T follicular helper cell (primary cell): ENCODE data around the gene CROCC.
A peak's percentile ranks its signal among the peaks of the same experiment; 100 is the strongest.

ENCODE experiments used
- DNase-seq: peaks from one replicate; pipeline ENCODE4 v3.0.0-alpha.2; 2020; ENCODE audit warnings: low read depth

The CROCC gene

DNA sequence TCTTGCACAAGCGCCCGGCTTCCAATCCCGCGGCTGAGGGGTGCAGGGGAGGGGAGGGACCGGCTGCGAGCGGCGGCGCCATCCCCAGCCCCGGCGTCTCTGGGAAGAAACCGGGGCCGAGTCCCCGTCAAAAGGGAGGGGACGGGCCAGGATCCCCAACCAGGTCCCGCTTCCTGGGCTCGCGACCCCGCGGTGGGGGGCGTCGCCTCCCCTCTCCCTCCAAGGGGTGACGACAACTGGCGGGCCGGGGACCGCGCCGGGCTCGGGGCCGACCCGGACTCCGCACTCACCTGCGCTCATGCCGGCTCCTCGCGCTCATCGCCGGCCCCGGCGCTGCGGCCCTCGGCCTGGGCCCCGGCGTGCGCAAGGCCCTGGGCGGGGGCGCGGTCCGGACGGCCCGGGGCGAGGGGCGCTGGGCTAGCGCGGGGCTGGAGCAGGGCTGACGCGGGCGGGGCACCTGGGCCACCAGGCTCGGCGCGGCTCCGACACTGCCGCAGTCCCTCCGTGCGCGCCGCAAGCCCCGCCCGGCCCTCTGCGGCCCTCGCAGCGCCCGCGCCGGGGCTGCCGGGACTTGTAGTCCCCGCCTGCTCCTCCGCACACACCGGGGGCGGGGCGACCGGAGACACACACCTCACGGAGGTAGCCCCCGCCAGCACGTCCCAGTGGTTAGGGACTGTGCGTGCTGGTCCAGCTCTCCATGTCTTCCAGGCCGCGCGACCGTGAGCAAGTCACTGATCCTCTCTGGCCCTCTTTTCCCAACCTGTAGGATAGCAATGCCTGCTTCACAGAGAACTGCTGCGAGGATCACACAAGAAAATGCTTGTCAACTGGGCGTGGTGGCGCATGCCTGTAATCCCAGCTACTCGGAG, 89.9 kb downstream of the CROCC start, which contains the start of gene ATP13A2:
Gene ATP13A2, minus strand, starts transcription at position 490 of the 869 bp plus-strand sequence. Its CDS starts 190 bp downstream, at position 300.
- peak; percentile 75 for DNase-seq

DNA sequence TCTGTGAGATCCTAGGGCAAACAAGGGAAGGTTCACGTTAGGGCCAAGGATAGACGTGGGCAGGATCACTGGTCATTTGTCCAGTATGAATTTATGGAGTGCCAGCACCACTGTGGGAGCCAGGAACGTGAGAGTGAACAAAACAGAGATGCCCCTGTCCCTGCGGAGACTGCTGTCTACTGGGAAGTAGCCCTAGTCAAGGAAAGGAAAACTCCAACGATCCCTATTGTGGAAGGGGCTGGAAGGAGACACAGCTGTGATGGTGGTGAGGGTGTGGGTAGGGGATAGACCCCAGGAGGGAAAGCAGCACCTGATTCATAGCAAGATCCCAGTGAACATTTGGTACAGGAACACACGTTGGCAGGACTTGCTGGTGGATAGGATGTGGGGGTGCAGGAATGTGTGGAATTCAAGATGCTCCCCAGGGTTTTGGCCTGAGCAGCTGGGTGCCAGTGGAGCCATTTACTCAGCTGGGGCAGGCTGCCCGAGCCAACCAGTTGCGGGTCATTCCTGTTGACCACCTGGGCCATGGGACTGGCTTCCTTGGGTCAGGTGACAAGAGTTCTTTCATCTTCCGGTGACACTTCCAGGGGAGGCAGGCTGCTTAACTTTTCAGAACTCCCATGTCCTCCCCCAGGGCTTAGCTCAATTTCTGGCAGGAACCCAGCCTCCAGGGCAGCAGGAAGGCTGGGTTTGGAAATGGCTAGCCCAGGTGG, 91.2 kb downstream of the CROCC start:
- no peak for DNase-seq

DNA sequence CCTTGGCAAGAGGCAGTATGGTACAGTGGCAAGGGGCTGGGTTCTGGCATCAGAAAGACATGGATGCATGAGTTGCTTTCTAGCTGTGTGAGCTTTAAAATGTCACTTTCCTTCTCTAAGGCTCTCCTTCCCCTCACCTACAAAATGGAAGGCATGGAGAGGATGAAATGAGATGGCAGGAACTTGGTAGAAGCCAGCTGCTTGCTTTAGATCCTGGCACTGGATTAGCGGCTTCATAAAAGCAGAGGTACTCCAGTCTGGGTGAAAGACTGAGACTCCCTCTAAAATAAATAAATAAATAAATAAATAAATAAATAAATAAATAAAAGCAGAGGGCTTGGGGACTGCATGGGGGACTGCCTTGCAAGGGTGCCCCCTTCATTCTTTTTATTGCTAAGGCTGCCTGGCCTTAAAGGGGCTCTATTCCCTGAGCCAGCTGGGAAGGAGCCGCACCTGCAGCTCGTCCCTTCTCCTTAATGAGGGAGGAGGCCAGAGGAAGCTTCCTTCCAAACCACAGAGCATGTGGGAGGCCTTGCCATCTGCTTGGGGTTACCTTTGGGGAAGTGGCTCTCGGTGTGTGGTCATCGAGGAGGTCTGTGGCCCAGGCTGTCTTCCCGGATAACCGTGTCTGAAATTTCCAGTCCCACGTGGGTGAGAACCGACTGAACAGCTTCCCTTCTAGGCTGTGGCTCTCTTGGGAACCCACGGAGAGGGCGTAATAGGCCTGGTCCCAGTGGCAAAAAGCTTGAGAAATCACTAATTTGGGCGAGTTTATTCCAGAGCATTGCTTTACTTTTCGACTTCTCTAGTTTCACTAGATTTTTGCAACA, 92.0 kb downstream of the CROCC start:
- DNase-seq, result no peak

DNA sequence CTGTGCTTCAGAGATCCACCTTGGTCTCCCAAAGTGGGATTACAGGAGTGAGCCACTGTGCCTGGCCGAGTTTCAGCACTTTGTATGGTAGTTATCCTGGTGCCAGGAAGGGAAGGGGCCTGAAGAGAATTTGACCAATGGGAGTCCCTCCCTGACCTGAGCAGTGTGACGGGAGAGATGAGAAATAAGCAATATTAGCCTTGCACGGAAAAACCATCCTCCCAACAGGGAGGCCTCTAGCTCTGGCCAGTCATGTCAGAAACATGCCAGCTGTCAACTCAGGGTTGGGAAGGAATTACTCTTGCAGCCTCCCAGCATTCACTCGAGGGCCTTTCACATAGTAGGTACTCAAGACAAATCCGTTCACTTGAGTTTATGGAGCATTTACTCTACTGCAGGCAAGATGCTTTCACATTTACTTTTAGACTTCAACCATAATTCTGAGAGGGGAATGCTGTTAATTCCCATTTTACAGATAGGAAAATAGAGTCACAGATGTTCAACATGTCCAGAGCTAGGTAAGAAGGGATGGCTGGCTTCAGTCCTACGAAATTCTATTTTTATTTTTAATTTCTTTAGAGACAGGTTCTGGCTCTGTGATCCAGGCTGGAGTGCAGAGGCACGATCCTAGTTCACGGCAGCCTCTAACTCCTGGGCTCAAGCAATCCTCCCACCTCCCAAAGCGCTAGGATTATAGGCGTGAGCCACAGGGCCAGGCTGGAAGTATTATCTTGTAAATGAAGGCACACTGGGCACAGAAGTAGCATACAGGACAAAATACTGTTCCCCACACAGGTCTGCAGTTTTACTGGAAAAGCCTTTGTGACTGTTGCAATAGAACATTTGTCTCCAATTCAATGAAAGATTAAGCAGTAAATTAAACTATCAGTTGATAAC, 93.2 kb downstream of the CROCC start:
- no peak for DNase-seq

DNA sequence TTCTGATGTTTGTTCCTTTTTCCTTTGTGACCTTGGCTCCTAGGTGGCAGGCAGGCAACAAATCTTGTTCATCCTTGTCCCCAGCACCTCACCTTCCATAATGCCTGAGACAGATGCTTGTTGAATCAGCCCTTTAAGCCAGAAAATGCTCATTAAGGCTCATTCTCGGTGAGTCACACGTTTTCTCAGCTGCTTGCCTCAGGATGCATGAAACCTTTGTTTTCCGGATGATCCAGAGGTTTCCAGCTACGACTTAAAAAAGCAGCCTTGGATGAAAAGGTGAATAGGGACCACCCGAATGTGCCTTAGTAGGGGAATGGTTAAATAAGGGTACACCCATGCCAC, 94.6 kb downstream of the CROCC start:
- DNase-seq, result no peak

DNA sequence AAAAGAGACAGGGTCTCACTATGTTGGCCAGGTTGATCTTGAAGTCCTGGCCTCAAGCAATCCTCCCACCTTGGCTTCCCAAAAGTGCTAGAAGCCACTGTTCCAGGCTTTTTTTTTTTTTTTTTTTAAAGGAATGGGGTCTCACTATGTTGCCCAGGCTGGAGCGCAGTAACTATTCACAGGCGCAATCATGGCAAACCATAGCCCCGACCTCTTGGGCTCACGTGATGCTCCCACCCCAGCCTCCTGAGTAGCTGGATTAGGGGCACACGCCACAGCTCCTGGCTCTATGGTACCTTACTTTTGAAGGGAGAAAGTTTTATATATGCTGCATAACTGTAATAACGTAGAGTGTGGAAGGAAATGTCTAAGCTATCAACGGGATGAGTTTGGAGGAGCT, 95.7 kb downstream of the CROCC start:
- no peak for DNase-seq

DNA sequence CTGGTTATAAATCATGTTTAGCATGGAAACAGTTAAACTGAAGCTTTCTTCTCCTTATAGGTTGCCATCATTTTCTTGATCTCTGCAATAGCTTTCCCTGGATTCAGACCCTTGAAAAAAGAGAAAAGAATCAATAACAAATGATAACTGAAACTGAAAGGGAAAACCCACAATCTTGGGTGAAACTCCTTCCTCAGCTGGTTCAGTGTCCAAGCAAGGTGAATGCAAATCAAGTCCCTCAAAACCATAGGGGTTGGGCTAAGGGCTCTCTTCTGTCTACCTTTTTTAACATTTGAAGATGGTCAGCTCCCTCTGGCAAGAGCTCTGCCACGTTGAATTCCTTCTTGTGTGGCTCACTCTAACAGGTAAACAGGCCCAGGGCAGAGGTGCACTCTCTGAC, 97.1 kb downstream of the CROCC start:
- DNase-seq, result no peak

DNA sequence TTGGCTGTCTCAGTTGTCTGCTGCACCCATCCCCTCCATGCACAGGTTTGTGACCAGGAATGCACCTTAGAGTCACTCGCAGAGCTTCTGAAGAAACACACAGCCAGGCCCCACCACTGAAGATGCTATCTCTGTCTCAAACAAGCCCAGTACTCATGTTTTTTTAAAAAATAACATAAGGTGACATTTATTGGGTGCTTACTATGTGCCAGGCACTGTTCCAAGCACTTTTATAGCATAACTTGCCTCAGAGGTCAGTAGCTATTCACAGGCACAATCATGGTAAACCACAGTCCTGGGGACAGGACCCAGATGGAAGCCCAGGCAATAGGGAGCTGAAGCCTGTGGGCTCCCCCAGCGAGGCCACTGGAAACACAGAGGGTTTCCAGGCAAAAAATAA, 98.8 kb downstream of the CROCC start:
- DNase-seq, result no peak

DNA sequence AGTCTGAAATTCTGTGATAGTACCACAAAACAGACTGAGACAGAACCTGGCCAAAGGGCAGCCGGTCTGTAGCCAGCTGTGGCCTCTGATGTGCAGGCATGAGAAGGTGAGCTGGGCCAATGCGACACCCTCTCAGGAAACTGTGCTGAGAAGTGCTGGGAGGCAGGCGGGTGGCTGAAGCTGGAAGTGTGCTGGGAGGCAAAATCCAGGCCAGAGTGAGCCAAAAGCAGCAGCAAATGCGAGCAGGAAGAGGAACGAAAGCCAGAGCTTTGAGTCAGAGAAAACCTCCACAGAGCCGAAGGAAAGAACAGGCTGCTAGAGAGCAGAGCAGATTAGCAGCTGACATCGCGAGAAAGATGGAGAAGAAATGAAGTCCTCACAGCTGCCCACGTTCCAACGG, 100.2 kb downstream of the CROCC start:
- no peak for DNase-seq
